ENCODE data around the gene REV3L.

GRCh38 chr6:111265842-111266241 is 217.2 kb downstream of the REV3L start:
- TF ChIP-seq, protein P1, sequence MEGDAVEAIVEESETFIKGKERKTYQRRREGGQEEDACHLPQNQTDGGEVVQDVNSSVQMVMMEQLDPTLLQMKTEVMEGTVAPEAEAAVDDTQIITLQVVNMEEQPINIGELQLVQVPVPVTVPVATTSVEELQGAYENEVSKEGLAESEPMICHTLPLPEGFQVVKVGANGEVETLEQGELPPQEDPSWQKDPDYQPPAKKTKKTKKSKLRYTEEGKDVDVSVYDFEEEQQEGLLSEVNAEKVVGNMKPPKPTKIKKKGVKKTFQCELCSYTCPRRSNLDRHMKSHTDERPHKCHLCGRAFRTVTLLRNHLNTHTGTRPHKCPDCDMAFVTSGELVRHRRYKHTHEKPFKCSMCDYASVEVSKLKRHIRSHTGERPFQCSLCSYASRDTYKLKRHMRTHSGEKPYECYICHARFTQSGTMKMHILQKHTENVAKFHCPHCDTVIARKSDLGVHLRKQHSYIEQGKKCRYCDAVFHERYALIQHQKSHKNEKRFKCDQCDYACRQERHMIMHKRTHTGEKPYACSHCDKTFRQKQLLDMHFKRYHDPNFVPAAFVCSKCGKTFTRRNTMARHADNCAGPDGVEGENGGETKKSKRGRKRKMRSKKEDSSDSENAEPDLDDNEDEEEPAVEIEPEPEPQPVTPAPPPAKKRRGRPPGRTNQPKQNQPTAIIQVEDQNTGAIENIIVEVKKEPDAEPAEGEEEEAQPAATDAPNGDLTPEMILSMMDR (IDR thresholded peaks at IDR 0.05) = no peak
- TF ChIP-seq POLR2A (IDR thresholded peaks at IDR 0.05; ENCODE audit: low read depth) = no peak
- no peak for TF ChIP-seq POLR2AphosphoS5 (IDR thresholded peaks at IDR 0.05)
- TF ChIP-seq EP300 (IDR thresholded peaks at IDR 0.05) = no peak

Measured in esophagus muscularis mucosa (tissue), 4 donors.